ENCODE data around the gene RSF1.

The RSF1 gene

DNA sequence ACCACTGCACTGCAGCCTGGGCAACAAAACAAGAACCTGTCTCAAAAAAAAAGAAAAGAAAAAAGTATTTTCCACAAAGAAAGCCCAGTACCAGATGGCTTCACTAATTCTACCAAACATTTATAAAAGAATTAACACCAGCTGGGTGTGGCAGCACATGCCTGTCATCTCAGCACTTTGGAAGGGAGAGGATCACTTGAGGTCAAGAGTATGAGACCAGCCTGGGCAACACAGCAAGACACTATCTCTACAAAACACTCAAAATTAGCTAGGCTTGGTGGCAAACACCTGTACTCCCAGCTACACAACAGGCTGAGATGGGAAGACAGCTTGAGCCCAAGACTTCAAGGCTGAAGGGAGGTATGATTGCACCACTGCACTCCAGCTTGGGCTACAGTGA is 20.1 kb downstream of the RSF1 start:
- DNase-seq, result no peak

DNA sequence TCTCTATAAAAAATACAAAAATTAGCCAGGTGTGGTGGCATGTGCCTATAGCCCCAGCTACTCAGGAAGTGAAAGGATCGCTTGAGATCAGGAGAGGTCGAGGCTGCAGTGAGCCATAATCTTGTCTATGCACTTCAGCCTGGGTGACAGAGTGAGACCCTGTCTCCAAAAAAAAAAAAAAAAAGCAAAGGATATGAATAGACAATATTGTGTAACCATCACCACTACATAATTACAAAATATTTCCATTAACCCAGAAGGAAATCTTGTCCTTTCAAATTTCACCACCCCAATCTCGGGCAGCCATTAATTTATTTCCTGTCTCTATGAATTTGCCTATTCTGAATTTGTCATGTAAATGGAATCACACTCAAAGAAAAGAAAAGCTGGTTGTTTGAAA is 21.2 kb downstream of the RSF1 start:
- DNase-seq, result no peak

DNA sequence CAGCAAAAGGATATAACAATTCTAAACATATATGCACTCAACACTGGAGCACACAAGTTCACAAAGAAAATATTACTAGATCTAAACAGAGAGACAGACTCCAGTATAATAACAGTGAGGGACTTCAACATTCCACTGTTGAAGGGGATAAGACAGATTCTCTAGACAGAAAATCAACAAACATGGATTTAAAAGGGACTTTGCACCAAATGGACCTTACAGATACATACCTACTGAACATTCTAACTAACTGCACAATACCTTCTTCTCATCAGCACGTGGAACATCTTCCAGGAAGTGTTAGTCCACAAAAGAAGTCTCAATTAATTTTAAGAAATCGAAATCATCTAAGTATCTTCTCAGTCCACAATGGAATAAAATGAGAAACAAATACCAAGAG is 26.6 kb downstream of the RSF1 start:
- DNase-seq, result no peak

DNA sequence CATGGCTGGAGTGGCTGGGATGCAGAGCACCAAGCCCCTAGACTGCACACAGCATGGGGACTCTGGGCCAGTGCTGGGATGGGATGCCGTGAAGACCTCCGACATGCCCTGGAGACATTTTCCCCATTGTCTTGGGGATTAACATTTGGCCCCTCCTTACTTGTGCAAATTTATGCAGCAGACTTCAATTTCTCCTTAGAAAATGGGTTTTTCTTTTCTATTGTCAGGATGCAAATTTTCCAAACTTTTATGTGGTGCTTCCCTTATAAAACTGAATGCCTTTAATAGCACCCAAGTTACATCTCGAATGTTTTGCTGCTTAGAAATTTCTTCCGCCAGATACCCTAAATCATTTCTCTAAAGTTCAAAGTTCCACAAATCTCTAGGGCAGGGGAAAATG is 29.2 kb downstream of the RSF1 start:
- DNase-seq, result no peak

DNA sequence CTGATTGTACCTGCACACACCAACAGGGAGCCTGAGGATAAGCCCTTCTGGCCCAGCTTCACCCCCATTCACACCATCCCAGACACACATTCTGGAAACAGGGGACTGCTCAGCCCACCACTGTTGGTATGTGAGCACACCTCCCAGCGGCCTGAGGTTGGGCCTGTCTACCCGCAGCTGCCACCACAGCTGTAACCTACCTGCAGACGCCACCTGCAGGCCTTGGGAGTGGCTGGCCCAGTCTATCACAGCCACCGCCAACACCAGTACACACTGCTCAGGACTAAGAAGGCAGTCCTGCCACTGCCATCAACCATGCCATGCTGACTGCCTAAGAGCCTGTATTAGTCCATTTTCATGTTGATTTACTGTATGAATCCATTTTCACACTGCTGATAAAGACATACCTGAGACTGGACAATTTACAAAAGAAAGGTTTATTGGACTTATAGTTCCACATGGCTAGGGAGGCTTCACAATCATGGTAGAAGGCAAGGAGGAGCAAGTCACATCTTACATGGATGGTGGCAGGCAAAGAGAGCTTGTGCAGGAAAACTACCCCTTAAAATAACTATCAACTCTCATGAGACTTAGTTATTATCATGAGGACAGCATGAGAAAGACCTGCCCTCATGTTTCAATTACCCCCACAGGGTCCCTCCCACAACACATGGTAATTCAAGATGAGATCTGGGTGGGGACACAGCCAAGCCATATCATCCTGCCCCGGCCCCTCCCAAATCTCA is 30.6 kb downstream of the RSF1 start:
- DNase-seq, result no peak

DNA sequence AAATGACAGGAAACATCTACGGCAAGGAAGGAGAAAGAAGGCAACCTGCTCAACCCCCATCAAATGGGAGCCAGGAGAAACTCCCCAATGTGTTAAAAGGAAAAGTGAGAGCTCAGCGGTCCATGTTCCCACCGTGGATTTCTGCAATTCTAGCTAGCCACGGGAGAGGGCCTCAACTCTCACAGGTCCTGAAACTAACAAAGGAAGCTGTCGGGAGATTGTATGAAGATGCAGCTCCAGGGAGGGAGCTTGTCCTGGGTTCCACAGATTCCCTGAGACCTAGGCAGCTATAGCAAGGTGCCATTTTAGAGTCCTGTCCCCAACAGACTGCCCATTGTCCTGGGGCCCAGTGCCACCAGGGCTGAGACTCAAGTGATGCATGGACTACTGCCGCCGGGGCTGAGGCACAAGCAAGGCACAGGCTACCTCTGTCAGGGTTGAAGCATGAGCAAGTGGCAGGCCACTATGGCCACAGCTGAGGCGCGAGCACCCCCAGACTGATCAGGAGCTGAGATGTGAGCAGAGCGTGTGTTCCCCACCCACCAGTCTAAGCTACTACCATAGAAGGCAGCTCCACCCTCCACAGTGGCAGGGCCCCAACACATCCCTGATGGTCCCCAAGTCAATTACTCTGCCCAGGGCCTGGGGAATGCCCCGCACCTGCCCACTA is 31.3 kb downstream of the RSF1 start:
- DNase-seq, result no peak

DNA sequence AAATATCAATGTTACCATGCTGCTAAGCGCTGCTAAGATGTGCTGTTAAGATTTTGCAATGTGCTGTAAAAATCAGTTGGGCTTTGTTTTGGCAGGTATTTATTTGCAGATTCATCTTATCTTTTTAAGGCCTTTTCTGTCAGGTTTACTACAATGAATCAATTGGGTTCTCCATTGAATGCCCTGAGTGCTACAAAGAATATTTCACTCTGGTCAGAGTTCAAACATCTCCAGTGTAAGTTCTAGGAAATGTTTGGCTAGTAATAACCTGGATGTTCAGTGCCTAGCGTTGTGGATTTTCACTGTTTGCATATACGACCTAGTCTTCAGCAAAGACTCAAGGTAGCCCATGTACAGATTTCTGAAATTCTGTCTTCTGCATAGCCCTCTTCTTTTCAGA is 36.0 kb downstream of the RSF1 start:
- no peak for DNase-seq

DNA sequence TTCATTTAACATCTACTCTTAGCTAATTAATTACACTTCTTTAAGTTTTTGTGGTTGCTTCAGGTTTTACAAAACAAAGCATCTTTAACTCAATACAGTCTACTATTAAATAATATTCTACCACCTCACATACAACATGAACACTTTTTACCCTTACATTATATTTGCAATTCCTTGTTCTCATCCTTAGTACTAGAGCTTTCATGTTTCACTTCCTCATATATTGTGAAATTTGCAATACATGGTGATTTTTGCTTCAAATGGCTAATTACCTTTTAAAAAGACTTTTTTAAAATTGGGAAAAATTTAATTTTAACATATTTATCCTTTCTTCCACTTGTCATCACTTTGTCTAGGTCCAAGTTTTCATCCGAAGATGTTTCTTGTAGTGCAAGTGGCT is 37.5 kb downstream of the RSF1 start:
- no peak for DNase-seq

DNA sequence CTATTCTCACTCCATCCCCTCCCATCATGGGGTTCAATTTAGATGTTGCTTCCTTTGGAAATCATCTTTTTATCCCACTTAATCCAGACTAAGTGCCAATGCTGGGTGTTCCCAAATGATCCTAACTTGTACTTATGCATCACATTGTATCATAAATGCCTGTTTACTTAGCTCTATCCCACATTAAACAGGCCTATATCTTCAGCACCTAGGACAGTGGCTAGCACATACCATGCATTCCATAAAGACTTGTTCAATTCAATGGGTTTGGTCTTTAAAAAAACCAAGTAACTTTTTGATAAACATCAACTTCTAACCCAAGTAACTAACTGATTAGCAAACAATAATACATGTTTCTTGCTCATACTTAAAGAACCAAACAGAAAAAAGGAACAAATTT is 40.6 kb downstream of the RSF1 start:
- DNase-seq, result no peak

DNA sequence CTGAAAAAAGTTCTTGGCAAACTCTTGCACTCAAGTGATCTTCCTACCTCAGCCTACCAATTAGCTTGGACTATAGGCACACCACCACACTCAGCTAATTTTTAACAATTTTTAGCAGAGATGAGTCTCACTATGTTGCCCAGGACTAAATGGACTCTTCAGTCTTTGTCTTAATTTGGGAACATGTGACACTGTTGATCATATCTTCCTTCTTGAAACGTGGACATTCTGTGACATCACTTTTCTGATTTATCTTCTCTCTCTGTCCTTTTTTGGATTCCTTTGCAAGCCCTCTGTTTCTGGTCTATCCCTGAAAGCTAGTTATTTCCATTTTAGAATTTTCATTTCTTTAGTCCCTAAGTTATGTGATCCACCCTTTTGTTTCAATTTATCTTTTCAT is 42.0 kb downstream of the RSF1 start:
- DNase-seq, result no peak

DNA sequence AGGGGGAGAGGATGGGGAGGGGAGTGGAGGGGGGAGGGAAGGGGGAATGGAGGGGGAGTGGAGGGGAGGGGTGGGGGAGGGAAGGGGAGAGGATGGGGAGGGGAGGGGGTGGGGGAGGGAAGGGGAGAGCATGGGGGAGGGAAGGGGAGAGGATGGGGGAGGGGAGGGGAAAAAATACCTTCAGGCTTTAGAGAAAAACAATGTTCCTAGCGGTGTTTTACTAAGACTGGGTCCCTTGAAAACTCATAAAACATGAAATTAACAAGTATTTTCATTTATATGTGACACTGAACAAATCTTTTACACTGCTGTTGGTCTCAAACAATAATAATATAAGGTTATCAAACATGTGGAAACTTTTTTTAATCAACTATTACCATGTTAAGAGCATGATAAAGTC is 42.4 kb downstream of the RSF1 start:
- no peak for DNase-seq

DNA sequence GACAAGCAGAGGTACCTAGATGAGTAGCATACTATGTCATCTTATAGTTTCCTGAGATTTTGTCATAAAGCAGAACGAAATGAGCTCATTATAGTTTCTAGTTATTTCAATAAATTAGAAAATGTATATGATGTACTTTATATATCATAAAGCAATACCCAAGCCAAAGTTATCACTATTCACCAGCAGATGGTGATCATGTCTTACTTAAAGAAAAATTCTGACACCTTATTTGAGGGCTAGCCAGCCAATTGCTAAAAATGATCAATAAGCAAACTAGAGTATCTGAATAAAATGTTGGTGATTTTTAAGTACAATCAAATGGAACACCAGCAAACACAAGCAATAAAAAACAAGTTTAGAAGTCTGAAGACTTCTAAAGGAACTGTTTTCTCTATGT is 44.1 kb downstream of the RSF1 start:
- DNase-seq, result no peak

DNA sequence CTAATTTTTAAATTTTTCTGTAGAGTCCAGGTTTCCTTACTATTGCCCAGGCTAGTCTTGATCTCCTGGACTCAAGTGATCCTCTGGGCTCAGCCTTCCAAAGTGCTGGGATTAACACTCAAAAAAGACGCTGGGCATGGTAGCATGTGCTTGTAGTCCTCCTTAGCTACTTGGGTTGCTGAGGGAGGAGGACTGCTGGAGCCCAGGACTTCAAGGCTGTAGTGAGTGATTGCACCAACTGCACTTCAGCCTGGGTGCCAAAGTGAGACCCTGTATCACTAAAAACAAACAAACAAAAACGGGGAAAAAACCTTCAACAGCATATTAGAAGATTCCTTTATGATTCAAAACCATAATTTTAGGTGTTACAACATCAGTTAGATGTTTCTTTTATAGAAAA is 44.6 kb downstream of the RSF1 start:
- no peak for DNase-seq

DNA sequence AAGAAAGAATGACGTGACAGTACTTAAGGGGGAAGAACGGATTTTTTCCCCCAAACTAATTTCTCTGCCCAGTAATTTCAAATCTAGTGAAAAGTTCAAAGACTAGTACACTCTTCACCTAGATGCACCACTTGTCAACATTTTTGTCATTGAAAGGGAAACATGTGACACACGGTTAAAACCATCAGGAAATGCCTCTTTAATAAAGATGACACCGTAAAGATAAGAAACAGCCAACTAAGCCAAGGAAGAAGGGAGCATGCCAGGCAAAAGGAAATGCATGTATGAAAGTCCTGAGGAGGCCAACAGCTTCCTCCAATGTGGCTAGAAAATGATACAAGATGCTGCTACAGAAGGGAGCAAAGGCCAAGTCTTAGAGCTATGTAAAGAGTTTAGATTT is 49.4 kb downstream of the RSF1 start:
- no peak for DNase-seq

DNA sequence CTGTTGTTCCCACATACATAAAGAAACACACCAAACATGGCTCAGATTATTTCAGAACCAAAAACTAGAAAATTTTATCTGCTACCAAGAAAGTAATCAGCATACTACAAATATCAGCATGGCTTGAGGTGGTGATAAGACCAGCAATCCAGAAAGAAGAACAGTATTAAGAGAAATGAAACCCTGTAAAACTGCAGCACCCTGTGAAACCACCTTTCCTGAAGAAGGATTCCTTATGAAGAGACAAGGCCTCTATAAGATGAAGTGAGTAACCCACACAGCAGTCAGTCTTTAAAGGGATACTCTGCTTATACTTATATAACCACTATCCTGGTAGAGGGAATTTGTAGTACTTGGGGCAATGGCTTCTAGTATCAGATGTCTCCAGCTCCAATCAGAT is 49.9 kb downstream of the RSF1 start:
- no peak for DNase-seq

DNA sequence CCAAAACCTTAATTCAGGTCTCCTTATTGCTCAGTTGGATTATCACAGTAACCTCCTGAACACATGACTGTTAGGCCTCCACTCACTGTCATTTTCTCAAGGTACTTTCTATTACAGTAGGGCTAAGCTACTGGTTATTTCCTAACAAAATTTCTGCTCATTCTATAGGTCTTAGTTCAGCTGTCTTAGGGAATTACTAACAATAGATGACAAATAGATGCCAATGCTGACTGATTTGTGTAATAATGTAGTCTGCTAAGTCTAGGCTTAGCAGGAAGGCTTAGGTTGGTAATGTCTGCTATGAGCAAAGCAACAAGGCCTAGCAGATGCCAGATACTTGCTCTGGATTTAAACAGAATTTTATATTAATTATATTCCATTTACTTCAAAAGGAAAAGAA is 58.1 kb downstream of the RSF1 start:
- no peak for DNase-seq

DNA sequence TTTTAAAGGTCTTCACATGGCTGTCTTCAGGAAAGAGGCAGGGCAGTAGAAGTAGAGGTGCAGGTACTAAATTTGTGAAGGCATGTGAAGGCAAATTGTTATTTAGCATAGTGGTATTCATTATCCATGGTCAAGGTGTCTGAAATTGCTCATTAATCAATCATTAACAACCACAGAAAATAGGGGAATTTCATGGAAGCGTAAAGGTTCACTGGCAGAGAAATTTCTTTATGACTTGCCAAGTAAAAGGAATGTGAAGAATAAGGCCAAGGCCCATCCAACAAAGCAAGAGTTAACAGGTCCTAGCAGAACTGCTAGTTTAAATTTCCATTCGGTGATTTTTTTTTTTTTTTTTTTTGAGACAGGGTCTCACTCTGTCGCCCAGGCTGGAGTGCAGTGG is 59.0 kb downstream of the RSF1 start:
- no peak for DNase-seq

DNA sequence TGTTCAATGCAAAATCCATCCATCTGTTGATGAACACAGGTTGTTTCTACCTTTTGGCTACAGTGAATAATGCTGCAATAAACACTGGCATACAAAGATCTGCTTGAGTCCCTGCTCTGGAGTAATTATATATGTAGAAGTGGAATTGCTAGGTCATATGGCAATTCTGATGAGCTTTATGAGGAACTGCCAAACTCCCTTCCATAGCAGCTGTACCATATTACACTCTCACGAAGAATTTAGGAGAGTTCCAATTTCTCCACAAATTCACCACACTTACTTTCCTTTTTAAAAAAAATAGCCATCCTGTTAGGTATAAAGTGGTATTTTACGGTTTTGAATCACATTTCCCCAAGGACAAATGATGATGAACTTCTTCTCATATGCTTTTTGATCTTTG is 62.2 kb downstream of the RSF1 start:
- no peak for DNase-seq

DNA sequence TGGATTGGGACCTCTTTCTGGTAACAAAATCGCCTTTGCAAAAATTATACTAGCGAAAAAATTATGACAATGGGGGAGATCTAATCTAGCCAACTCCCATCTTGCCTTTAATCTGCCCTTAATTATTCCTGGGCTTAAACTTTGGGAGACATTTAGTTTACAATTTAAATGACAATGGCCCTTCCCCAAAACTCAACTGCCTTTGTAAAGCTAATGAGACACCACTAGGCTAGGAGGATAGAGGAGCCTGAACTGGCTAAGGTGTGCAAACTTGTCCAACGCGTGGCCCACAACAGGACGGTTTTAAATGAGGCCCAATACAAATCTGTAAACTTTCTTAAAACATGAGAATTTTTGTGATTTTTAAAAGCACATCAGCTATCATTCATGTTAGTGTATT is 67.3 kb downstream of the RSF1 start:
- no peak for DNase-seq

DNA sequence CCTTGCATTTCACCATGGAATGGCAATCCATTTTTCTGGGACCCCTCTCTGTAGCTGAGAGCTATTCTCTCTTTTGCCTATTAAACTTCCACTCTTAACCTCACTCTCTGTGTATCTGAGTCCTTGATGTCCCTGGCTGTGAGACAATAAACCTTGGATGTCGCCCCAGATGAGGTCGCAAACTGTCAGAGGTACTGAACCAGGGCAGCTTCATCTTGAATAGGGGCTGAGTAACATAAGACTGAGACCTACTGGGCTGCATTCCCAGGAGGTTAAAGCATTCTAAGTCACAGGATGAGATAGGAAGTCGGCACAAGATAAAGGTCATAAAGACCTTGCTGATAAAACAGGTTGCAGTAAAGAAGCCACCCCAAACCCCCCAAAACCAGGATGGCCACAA is 68.0 kb downstream of the RSF1 start:
- no peak for DNase-seq

DNA sequence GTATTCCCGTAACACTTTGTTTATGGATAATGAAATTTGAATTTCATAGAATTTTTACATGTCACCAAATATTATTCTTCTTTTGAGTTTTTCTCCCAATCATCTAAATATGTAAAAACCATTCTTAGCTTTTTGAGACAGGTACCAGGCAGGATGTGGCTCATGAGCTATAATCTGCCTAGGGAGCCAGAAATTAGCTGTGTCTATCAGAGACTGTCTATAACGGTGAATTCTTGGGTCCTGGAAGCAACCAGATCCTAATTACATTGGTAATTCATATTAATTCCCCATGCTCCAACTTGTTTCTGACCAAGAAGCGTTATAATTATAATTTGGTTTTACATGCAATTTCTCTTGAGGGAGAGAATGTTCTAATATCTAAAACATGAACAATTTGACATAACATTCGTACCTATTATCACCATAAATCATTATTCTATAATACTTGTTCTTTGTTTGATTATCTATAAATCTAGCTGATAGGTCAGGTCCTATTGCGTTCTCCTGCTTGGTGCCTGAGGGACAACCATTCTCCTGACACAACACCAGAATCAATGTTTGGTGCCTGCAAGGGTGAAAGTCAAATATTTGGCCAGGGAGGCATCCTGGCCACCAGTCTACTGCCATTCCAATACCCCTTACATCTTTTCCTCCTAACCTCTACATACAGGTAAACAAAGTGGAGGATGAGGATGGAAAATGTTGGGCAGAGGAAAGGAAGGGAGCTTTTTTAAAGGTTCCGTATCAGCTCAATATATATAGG is 69.9 kb downstream of the RSF1 start:
- DNase-seq, result no peak

DNA sequence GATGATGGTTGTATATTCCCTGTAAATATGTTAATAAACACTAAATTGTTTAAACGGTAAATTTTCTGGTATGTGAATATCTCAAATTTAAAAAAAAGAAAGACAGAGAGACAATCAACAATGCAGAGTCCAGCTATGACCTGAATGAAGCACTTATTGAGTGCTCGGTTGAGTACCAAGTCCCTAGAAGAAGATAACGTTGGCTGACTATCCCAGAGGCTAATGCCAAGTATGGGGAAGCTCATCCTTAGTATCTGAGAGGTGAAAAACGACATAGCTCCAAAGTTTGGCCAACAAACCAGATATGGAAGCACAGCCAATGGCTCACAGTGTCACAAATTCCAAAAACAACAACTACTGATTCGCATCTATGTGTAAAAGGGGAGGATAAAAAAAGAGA is 71.3 kb downstream of the RSF1 start:
- no peak for DNase-seq

DNA sequence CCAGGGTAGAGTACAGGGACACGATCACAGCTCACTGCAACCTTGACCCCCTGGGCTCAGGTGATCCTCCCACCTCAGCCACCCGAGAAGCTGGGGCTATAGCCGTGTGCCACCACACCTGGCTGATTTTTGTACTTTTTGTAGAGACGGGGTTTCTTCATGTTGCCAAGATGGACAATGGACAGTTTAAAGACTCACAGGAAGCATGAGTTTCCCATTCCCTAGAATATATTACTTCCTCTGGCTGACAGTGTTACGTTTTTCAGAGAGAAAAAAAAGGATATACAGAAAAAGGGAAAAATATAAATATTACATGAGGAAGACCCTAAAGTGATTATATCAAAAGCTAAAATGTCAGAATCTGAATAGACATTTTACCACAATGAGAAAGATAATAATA is 72.3 kb downstream of the RSF1 start:
- DNase-seq, result no peak

DNA sequence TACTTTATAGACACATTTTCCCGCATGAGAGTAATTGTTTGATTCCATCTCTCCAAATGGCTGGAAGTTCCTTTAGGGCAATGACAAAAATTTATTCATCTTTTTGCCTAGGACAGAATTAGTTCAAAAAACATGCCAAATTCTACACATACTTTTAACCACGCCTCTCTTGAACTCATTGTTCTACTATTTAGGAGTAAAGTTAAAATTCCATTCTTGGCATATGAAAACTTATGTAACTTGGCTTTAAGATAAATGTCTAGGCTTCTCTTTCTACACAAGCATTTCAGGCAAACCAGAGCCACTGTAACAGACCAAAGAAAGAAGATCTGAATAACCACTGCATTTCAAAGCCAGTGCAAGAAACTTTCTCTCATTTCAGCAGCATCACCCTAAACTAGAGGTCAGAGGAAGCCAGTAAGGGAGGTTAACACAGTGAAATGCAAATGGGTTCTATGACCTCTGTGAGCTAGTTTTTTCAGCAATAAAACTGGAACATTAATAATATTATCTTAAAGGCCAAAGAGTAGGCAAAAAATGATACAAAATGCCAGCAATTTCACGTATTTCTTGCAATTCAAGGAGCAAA is 73.0 kb downstream of the RSF1 start:
- no peak for DNase-seq

Measured in NCI-H1930 (cell line).